IPS-11a (cell line): Measurements from ENCODE around the gene TNFRSF11A.
A peak's percentile ranks its signal among the peaks of the same experiment; 100 is the strongest.

Experiments used
- H3K4me3 ChIP-seq: one replicate; pipeline ENCODE4 v1.5.1; 2013; ENCODE audit warnings: low read depth, low read length, control low read depth

The TNFRSF11A gene

GRCh38 chr18:62407660-62408059, 82.5 kb downstream of the TNFRSF11A start:
- no peak overlapping the region for H3K4me3 ChIP-seq

GRCh38 chr18:62409821-62410220, 84.7 kb downstream of the TNFRSF11A start:
- no peak overlapping the region for H3K4me3 ChIP-seq

- H3K4me3 ChIP-seq: no peak overlapping the region
These were observed 87.3 kb downstream of the TNFRSF11A start for GRCh38 chr18:62412231-62412979.

- no peak overlapping the region for H3K4me3 ChIP-seq
These were observed 88.1 kb downstream of the TNFRSF11A start for GRCh38 chr18:62413206-62413605.

- H3K4me3 ChIP-seq: no peak overlapping the region
These were observed 93.1 kb downstream of the TNFRSF11A start for GRCh38 chr18:62418258-62418657.

GRCh38 chr18:62420151-62420512, 95.0 kb downstream of the TNFRSF11A start:
- no peak overlapping the region for H3K4me3 ChIP-seq

GRCh38 chr18:62420513-62421209, 95.6 kb downstream of the TNFRSF11A start:
- H3K4me3 ChIP-seq: no peak overlapping the region

- peak overlapping the region; percentile 21 for H3K4me3 ChIP-seq
These were observed 100.5 kb downstream of the TNFRSF11A start for GRCh38 chr18:62425465-62426190.

- no peak overlapping the region for H3K4me3 ChIP-seq
These were observed 101.0 kb downstream of the TNFRSF11A start for GRCh38 chr18:62426191-62426488.

- H3K4me3 ChIP-seq: no peak overlapping the region
These were observed 107.1 kb downstream of the TNFRSF11A start for GRCh38 chr18:62432176-62432575.

GRCh38 chr18:62434798-62435197, 109.7 kb downstream of the TNFRSF11A start:
- no peak overlapping the region for H3K4me3 ChIP-seq

- H3K4me3 ChIP-seq: no peak overlapping the region
These were observed 110.4 kb downstream of the TNFRSF11A start for GRCh38 chr18:62435435-62436031.

- H3K4me3 ChIP-seq: no peak overlapping the region
These were observed 111.6 kb downstream of the TNFRSF11A start for GRCh38 chr18:62436636-62437234.

GRCh38 chr18:62437235-62438017, 112.3 kb downstream of the TNFRSF11A start:
- H3K4me3 ChIP-seq: no peak overlapping the region

GRCh38 chr18:62438018-62438329, 112.9 kb downstream of the TNFRSF11A start:
- H3K4me3 ChIP-seq: no peak overlapping the region

GRCh38 chr18:62438402-62438801, 113.3 kb downstream of the TNFRSF11A start:
- H3K4me3 ChIP-seq: no peak overlapping the region

- H3K4me3 ChIP-seq: no peak overlapping the region
These were observed 113.8 kb downstream of the TNFRSF11A start for GRCh38 chr18:62438866-62439265.
